Fibroblast of the aortic adventitia (primary cell): ENCODE results near the gene CERS3. TPM values are rescaled to one million over a fixed set of nuclear protein-coding genes. Genes with fewer than 3 reads are reported as not detected.

Experiments used
- DNase-seq: peaks from one replicate; pipeline ENCODE4 v3.0.0-alpha.2; 2010; ENCODE audit warnings: low read depth
- H3K4me3 ChIP-seq: 2 replicates; pipeline ENCODE4 v1.5.1; 2011; ENCODE audit warnings: low read depth, mild to moderate bottlenecking, control low read depth, low read length, moderate library complexity
- CTCF ChIP-seq: IDR thresholded peaks from 2 replicates; pipeline ENCODE4 v1.5.1; 2011; ENCODE audit warnings: mild to moderate bottlenecking, low read length, control low read depth, inconsistent platforms; ENCODE audit not compliant: insufficient read depth
- total RNA-seq: library from RNA; depleted of rRNA; stranded (reverse); fragments of >200 nt; gene quantifications from 2 replicates; pipeline ENCODE4 v1.2.3, GENCODE V29; 2012; ENCODE audit warnings: low replicate concordance

Gene CERS3
- total RNA-seq, 1 donor: not detected

- H3K4me3 ChIP-seq: no peak overlapping the region
- TF ChIP-seq CTCF: no peak
- DNase-seq: no peak
Observed at GRCh38 chr15:100502651-100503050, 26.1 kb downstream of the CERS3 start.

DNA sequence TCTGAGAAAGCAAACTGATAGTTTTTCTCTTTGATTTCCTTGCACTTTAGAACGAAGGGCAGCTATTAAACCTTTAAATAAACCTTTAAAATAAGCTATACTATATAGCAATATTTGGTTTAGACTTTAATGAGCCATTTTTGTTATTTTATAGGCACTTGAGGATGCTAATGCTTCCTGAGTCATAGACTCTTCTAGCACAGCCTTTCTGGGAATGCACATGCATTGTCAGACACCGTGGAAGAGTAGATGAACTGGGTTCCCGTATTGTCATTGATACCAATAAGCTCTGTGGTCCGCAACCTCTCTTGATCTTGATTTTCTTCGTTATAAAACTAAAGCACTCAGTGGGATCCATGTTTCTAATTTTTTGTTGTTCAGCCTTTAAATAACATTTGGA lies 27.6 kb downstream of the CERS3 start:
- H3K4me3 ChIP-seq: no peak overlapping the region
- no peak for DNase-seq
- TF ChIP-seq CTCF: no peak

GRCh38 chr15:100500226-100500990 lies 28.3 kb downstream of the CERS3 start:
- no peak overlapping the region for H3K4me3 ChIP-seq
- no peak for DNase-seq
- TF ChIP-seq CTCF: no peak

- no peak for DNase-seq
- no peak overlapping the region for H3K4me3 ChIP-seq
- TF ChIP-seq CTCF: no peak
Observed at GRCh38 chr15:100495861-100496260, 32.9 kb downstream of the CERS3 start.

GRCh38 chr15:100493213-100493612 lies 35.5 kb downstream of the CERS3 start:
- no peak for DNase-seq
- no peak for TF ChIP-seq CTCF
- no peak overlapping the region for H3K4me3 ChIP-seq

GRCh38 chr15:100484443-100484842 lies 44.3 kb downstream of the CERS3 start:
- no peak for DNase-seq
- no peak overlapping the region for H3K4me3 ChIP-seq
- no peak for TF ChIP-seq CTCF

GRCh38 chr15:100483370-100483769 lies 45.4 kb downstream of the CERS3 start:
- DNase-seq: no peak

More at GRCh38 chr15:100483370-100483769, 45.4 kb downstream of the CERS3 start:
- H3K4me3 ChIP-seq: no peak overlapping the region
- TF ChIP-seq CTCF: no peak
